Stimulated activated naive B cell treated with anti-CD40 and anti-IgM and Interleukin-4, amounts not matched to agents 10 μg/mL and 1 μg/mL and 100 μg/mL, for 72 hours (primary cell): ENCODE results near the gene KIF14.
"Not testable (repeated sequence)": the region's sequence is repeated elsewhere in the genome, so short reads cannot be mapped to it uniquely, and the experiment has no call there.

Source experiments
- ATAC-seq, 2 donors: fragments of 150-1000 bp; cut with Tn5 transposase; replicated peaks; 2 replicates each; pipeline ENCODE4 v1.10.0; 2021; ENCODE audit warnings: moderate library complexity in 1 of 2
- DNase-seq: peaks from one replicate; pipeline ENCODE4 v3.0.0; 2021
- H3K27ac Mint-ChIP-seq: one replicate; pipeline ENCODE4 v1.8.0; 2022; ENCODE audit warnings: mild to moderate bottlenecking, mixed read lengths
- H3K27me3 Mint-ChIP-seq, 2 donors: one replicate each; pipeline ENCODE4 v1.8.0; 2022; ENCODE audit warnings: mixed read lengths in 2 of 2
- H3K36me3 Mint-ChIP-seq, 2 donors: one replicate each; pipeline ENCODE4 v1.8.0; 2022; ENCODE audit warnings: mixed read lengths in 2 of 2, mild to moderate bottlenecking in 1 of 2
- H3K4me1 Mint-ChIP-seq, 2 donors: one replicate each; pipeline ENCODE4 v1.8.0; 2022; ENCODE audit warnings: mixed read lengths in 2 of 2, mild to moderate bottlenecking in 1 of 2
- H3K4me3 Mint-ChIP-seq, 2 donors: one replicate each; pipeline ENCODE4 v1.8.0; 2022; ENCODE audit warnings: mild to moderate bottlenecking in 2 of 2, mixed read lengths in 2 of 2, moderate library complexity in 1 of 2
- H3K9me3 Mint-ChIP-seq, 2 donors: one replicate each; pipeline ENCODE4 v1.8.0; 2022; ENCODE audit warnings: mixed read lengths in 2 of 2, mild to moderate bottlenecking in 1 of 2

Gene KIF14

DNA sequence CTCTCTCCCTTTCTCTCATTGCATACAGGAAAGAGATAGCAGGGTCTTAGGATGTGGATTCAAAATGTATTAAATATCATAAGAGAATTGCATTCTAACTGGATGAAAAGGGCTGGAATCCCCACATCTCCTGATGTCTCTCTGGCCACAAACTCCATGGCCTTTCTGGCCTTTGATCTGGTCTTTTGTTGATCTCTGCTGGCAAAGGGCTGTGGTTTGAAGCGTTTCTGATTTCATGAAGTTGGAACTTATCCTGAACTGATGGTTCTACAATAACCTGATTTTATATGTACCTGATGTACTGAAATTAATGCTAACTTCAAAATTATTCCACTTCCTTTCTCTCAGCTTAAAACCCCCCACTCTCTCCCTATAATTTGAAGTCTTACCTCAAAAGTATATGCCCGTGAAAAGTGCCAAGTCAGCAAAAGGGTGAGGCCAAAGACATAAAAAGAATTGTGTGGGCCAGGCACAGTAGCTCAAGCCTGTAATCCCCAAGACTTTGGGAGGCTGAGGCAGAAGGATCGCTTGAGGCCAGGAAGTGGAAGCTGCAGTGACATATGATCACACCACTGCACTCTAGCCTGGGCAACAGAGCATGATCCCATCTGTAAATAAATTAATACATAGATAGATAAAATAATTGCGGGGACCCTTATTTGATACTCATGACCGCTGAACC is 6.4 kb upstream of the KIF14 start:
- Mint-ChIP-seq H3K36me3 (no peaks in the 10 kb centered on the region), H3K9me3 (no peaks in the 10 kb centered on the region), H3K4me1 (peaks cover 21 to 22% of the 10 kb centered on the region in 2 donors), H3K27me3 (peaks cover 0 to 4% of the 10 kb centered on the region in 2 donors), H3K4me3 (no peak overlapping the region), H3K27ac (no peak overlapping the region)
- DNase-seq (no peak), ATAC-seq (no peak)

DNA sequence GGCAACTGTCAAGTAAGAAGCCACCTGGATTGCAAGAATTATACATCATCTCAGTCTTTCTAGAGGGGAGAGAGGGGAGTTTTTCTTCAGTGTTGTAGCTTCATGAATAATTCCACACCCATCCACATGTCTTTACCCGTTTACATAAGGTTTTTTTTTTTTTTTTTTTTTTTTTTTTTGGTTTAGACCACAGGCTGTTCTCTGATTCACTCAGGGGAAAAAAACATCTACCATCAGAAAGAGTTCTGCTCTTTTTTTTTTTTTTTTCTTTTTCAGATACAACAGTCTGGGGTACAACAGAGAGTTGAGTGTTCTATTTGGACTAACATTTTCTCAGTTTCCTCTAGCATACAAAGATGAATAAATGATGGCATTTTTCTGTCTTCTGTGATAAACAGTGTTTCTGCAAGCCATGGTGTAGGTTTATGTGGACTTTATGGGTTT is 4.9 kb upstream of the KIF14 start:
- Mint-ChIP-seq H3K36me3 (no peaks in the 10 kb centered on the region), H3K4me3 (no peak overlapping the region), H3K27me3 (peaks cover 0 to 4% of the 10 kb centered on the region in 2 donors), H3K9me3 (no peaks in the 10 kb centered on the region), H3K4me1 (peaks cover 24 to 28% of the 10 kb centered on the region in 2 donors), H3K27ac (peak overlapping the region; percentile 7)
- peak in 1 of 2 donors; percentile 26 for ATAC-seq
- no peak for DNase-seq

DNA sequence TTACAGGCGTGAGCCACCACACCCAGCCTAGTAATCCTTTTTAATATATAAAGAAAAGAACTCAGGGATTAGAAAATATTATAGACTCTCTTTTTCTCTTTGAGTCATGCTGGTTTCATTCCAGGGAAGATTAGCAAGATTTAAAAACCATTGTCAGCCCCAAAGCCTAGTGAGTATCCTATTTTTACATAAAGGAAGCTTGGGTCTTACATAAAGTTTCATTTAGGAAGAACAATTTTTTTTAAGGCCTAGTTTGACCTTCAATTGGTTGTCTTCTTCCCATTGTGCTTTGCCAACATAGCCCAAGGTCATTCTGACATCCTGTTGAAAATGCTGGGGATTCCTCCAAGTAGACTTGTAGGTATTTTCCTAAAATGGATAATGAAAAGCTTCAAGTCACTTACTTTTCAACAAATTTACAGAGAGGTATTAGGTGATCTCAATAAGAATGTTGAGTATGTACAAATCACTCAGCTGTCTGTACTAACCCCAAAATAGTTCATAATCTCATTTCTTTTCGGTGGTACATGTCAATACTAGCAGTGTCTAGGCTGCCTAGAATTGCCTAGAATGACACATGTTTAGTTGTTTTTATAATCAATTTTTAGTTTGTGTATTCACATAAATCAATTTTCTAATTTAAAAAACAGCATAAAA is 4.3 kb upstream of the KIF14 start:
- peaks cover 24 to 33% of the 10 kb centered on the region in 2 donors for H3K4me1 Mint-ChIP-seq
- no peaks in the 10 kb centered on the region for H3K36me3 Mint-ChIP-seq
- peaks cover 0 to 4% of the 10 kb centered on the region in 2 donors for H3K27me3 Mint-ChIP-seq
- H3K4me3 Mint-ChIP-seq, result no peak overlapping the region
- H3K9me3 Mint-ChIP-seq, result no peaks in the 10 kb centered on the region
- DNase-seq (no peak), ATAC-seq (no peak)
- no peak overlapping the region for H3K27ac Mint-ChIP-seq

- Mint-ChIP-seq H3K4me3 (peak overlapping the region; percentile 91 to 98), H3K27ac (no peak overlapping the region), H3K27me3 (no peaks in the 10 kb centered on the region), H3K36me3 (no peaks in the 10 kb centered on the region), H3K9me3 (no peaks in the 10 kb centered on the region), H3K4me1 (peaks cover 3 to 11% of the 10 kb centered on the region in 2 donors)
- no peak for ATAC-seq
- DNase-seq, result no peak
Measured at GRCh38 chr1:200619894-200620272, 668 bp downstream of the KIF14 start.

- ATAC-seq (no peak), DNase-seq (no peak)
- Mint-ChIP-seq H3K27ac (no peak overlapping the region), H3K4me1 (no peaks in the 10 kb centered on the region), H3K27me3 (no peaks in the 10 kb centered on the region), H3K9me3 (no peaks in the 10 kb centered on the region), H3K36me3 (no peaks in the 10 kb centered on the region), H3K4me3 (no peak overlapping the region)
Measured at GRCh38 chr1:200610846-200611245, 9.7 kb downstream of the KIF14 start.

DNA sequence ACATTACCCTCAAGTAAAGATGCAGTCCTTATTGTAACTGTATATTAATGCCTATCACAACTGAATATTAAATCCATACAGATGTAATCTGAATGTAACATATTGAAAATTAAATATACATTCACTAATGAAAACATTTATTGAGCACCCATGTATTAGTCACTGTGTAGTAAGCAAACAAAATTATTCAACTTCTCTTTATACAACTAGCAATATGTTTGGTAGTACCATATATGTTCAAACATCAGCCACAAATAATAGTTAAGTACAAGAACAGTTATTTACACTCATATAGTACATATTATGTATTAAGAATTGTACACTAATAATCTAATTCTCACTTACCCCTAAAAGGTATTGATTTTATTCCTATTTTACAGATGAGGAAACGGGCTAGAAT is 17.9 kb downstream of the KIF14 start:
- no peak for DNase-seq
- Mint-ChIP-seq H3K27ac (no peak overlapping the region), H3K9me3 (no peaks in the 10 kb centered on the region), H3K36me3 (no peaks in the 10 kb centered on the region), H3K4me1 (no peaks in the 10 kb centered on the region), H3K4me3 (no peak overlapping the region), H3K27me3 (no peaks in the 10 kb centered on the region)
- no peak for ATAC-seq

GRCh38 chr1:200590001-200590400 is 30.6 kb downstream of the KIF14 start:
- Mint-ChIP-seq H3K27ac (no peak overlapping the region), H3K36me3 (no peaks in the 10 kb centered on the region), H3K27me3 (no peaks in the 10 kb centered on the region), H3K4me3 (no peak overlapping the region), H3K4me1 (peaks cover 3 to 8% of the 10 kb centered on the region in 2 donors), H3K9me3 (no peaks in the 10 kb centered on the region)
- DNase-seq (no peak), ATAC-seq (no peak)

DNA sequence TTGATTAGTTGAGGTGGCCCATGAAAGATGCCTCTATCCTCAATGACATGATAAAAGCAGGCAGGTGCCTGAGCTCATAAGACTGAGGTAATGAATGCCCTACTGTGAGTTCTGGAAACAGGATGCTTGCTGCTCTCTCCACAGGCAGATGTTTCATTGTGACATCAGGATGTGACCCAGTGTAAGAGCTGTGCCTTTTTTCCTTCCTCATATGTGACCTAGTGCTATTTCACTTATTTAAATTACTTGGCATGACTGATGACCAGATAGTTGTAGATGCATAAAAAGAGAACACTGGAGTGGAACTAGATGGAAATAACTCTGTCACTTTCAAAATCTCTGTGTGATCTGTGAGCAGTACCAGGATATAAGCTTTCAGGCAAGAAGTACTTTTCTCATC is 31.9 kb downstream of the KIF14 start:
- DNase-seq (no peak), ATAC-seq (peak; percentile 79 to 94)
- H3K4me3 Mint-ChIP-seq, result no peak overlapping the region
- H3K27ac Mint-ChIP-seq, result peak overlapping the region; percentile 9
- peaks cover 3 to 8% of the 10 kb centered on the region in 2 donors for H3K4me1 Mint-ChIP-seq
- H3K9me3 Mint-ChIP-seq, result peaks cover 0 to 3% of the 10 kb centered on the region in 2 donors
- no peaks in the 10 kb centered on the region for H3K27me3 Mint-ChIP-seq
- no peaks in the 10 kb centered on the region for H3K36me3 Mint-ChIP-seq

- Mint-ChIP-seq H3K9me3 (no peaks in the 10 kb centered on the region), H3K36me3 (no peaks in the 10 kb centered on the region), H3K4me3 (no peak overlapping the region), H3K4me1 (peaks cover 2 to 10% of the 10 kb centered on the region in 2 donors), H3K27me3 (no peaks in the 10 kb centered on the region), H3K27ac (no peak overlapping the region)
- DNase-seq (no peak), ATAC-seq (no peak)
Measured at GRCh38 chr1:200564319-200564718, 56.2 kb downstream of the KIF14 start.

- Mint-ChIP-seq H3K27me3 (no peaks in the 10 kb centered on the region), H3K27ac (peak overlapping the region; percentile 16), H3K4me3 (no peak overlapping the region), H3K36me3 (no peaks in the 10 kb centered on the region), H3K9me3 (no peaks in the 10 kb centered on the region), H3K4me1 (peaks cover 2 to 10% of the 10 kb centered on the region in 2 donors)
- DNase-seq, result no peak
- ATAC-seq, result peak in 1 of 2 donors; percentile 57
Measured at GRCh38 chr1:200561856-200562214, 58.7 kb downstream of the KIF14 start.

DNA sequence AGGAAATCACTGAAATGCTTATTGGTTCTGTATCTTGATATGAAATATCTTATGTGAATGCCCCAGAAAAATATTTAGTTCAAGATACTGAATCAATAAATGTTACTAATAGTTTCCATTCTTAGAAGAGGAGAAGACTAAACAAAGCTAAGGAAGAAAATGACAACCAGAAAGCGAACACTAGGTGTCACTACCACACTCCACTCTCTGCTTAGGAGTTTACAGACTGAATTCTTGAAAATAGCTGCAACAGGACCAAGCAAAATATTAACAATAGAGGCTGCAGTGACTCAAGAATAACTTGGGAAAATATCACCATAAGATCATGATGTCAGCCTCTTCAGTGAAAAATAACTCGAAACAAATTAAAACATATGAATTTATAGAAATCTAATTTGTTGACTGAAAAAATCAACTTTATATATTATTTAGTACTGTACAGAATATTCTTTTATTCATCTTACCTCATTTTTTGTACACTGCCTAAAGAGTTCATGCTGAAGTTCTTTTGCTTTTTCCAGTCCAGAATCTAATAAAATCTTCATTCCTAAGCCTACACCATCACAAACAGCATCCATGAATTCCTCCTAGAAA is 61.6 kb downstream of the KIF14 start:
- DNase-seq, result no peak

GRCh38 chr1:200556002-200556401 is 64.5 kb downstream of the KIF14 start:
- Mint-ChIP-seq H3K27ac (no peak overlapping the region), H3K4me1 (no peaks in the 10 kb centered on the region), H3K36me3 (no peaks in the 10 kb centered on the region), H3K27me3 (no peaks in the 10 kb centered on the region), H3K4me3 (no peak overlapping the region), H3K9me3 (no peaks in the 10 kb centered on the region)
- ATAC-seq (no peak), DNase-seq (no peak)

More for the DNA sequence above, 61.6 kb downstream of the KIF14 start:
- ATAC-seq, result peak; percentile 49 to 65
- H3K27me3 Mint-ChIP-seq, result no peaks in the 10 kb centered on the region
- H3K4me1 Mint-ChIP-seq, result peaks cover 2 to 10% of the 10 kb centered on the region in 2 donors
- no peaks in the 10 kb centered on the region for H3K9me3 Mint-ChIP-seq
- H3K27ac Mint-ChIP-seq, result no peak overlapping the region
- no peak overlapping the region for H3K4me3 Mint-ChIP-seq
- no peaks in the 10 kb centered on the region for H3K36me3 Mint-ChIP-seq

DNA sequence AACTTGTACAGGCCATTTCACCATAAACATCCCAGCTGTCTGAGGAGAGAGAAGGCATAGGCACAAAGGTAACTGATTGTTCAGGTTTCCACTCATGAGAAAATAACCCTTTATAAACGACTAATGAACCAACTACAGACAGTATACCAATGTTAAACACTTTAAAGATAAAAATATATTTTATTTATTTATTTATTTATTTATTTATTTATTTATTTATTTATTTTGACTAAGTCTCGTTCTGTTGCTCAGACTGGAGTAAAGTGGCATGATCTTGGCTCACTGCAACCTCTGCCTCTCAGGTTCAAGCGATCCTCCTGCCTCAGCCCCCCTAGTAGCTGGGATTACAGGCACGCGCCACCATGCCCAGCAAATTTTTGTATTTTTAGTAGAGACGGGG is 67.8 kb downstream of the KIF14 start:
- H3K9me3 Mint-ChIP-seq, H3K27me3 Mint-ChIP-seq, H3K36me3 Mint-ChIP-seq, H3K27ac Mint-ChIP-seq, H3K4me1 Mint-ChIP-seq, ATAC-seq, H3K4me3 Mint-ChIP-seq, DNase-seq: not testable (repeated sequence)

GRCh38 chr1:200550367-200550766 is 70.2 kb downstream of the KIF14 start:
- DNase-seq (no peak), ATAC-seq (no peak)
- Mint-ChIP-seq H3K27me3 (peaks cover 0 to 6% of the 10 kb centered on the region in 2 donors), H3K4me3 (no peak overlapping the region), H3K36me3 (no peaks in the 10 kb centered on the region), H3K27ac (no peak overlapping the region), H3K4me1 (peaks cover 10 to 20% of the 10 kb centered on the region in 2 donors), H3K9me3 (peaks cover 0 to 1% of the 10 kb centered on the region in 2 donors)

DNA sequence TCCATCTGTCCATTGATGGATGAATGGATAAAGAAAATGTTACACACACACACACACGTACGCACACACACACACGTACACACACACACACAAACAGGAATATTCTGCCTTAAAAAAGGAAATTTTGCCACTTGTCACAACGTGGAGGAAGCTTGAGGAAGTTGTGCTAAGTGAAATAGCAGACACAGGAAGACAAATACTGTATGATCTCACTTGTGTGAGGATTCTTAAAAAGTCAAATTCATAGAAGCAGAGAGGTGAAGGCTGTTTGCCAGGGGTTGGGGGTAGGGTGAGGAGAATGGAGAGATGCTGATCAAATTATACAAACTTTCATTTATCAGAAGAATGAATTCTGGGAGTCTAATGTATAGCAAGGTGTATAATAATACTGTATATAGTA is 73.2 kb downstream of the KIF14 start:
- peaks cover 0 to 1% of the 10 kb centered on the region in 2 donors for H3K9me3 Mint-ChIP-seq
- no peak overlapping the region for H3K4me3 Mint-ChIP-seq
- H3K36me3 Mint-ChIP-seq, result no peaks in the 10 kb centered on the region
- peaks cover 0 to 6% of the 10 kb centered on the region in 2 donors for H3K27me3 Mint-ChIP-seq
- ATAC-seq (no peak), DNase-seq (no peak)
- H3K4me1 Mint-ChIP-seq, result peaks cover 16 to 31% of the 10 kb centered on the region in 2 donors
- no peak overlapping the region for H3K27ac Mint-ChIP-seq
